IPS DF 19.7 (cell line): ENCODE measurements around the gene VPS13D.

Source experiments
- DNase-seq: peaks from one replicate; pipeline ENCODE4 v3.0.0-alpha.2; 2013; ENCODE audit warnings: low read depth, low spot score

VPS13D gene

DNA sequence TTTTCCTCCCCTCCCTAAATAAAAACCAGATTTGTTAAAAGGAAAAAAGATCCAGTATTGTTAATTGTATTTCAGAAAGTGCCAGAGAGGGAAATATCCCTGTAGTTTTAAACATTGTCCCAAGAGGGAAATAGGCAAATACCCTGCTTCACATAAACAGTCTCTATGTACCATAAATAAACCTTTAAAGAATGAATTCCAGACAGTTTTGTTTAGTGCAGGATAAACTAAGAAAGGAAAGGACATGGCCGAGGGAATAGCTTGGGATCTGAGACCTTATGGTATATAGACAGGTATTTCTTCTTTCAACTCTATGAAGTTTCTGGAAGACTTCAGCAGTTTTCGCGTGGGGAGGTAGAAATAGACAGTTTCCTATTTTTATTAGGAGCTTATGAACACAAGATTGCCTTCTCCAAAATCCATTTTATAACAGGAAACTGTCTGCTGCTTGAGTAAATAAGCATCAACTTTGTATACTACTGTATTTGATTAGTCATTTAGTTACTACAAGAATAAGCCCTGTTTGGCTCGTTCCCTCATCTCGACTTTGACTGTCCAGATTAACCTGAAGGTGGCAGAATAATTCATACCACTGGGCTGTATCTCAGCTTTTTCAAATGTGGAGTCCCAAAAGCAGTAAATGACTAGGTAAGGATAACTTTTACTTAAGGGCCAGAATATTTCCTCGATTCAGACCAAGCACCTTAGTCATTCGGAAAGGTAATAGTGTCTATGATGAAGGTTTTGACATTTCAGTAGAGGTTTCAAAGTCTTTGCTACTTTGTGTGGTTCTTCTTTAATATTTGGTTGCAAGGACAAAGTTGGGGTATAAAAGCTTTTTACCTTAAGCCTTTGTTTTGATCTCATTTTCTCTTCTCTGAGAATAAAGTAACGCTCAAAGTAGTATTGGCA, 177.5 kb downstream of the VPS13D start:
- no peak for DNase-seq

DNA sequence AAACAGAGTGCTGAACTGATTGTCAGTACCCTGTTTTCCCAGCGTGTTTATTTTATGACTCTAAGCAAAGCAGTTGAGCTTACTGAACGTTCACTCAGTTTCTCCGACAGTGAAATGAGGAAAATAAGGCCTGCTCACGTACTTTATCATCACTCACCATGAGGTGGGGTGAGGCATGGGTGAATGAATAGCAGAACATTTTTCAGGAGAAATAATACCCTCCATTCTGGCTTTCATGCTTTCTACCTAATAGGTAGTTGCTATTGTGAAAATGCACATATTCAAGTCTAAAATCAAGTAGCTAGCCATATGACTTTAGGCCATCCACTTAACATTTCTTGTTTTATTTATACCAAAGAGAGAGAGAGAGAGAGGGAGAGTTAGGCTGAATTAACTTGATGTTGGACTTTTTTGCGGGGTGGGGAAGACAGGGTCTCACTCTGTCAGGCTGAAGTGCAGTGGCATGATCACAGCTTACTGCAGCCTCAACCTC, 178.2 kb downstream of the VPS13D start:
- no peak for DNase-seq

DNA sequence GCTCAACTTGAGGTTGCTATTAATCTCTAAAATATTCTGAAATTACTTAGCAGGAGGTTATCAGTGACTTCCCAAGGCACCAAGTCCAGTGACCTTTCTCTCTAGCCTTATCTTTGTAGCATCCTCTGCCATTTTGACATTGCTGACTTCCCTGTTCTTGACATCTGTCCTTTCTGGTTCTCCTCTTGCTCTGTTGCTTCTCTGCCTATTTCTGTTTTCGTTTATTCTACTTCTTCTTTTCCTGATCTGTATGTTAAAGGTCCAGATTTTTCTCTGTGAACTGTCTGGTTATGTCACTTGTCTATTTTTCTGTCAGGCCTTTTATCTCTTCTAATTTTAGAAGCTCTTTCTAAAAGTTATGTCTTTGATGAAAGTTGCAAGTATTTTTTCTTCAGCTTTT, 178.8 kb downstream of the VPS13D start:
- DNase-seq: no peak

DNA sequence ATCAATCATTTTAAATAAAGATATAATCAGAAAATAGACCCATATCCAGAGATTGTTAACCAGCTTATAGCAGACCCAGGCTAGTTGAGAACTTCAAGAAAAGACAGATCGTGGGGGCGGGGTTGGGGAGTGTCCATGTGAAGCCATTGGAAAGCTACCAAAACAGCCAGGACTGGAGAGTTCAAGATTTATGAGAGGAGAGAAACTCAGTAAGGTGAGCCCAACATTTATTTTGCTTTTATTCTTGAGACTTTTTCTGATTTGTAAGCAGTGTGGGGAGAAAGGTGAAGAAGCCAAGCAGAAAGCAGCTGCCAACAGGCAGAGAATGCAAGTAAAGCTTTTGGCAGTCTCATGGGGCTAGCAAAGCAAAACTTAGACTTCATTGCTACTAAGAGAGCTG, 179.9 kb downstream of the VPS13D start:
- no peak for DNase-seq

DNA sequence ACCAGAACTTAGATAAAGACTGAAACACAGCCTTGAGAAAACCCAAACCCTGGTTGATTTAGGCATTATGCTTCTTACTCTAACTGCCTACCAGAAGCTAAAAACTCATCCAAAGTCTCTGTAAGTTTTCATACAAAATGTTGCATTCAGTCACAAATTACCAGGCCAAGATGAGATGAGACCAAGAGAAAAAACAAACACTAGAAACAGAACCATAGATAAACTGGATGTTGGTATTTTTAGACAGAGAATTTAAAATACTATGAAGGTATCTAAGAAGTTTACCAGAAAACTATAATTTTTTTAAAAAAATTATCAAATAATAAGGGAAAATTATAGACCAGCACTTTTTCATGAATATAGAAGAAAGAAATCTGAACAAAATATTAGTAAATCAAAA, 180.5 kb downstream of the VPS13D start:
- no peak for DNase-seq

DNA sequence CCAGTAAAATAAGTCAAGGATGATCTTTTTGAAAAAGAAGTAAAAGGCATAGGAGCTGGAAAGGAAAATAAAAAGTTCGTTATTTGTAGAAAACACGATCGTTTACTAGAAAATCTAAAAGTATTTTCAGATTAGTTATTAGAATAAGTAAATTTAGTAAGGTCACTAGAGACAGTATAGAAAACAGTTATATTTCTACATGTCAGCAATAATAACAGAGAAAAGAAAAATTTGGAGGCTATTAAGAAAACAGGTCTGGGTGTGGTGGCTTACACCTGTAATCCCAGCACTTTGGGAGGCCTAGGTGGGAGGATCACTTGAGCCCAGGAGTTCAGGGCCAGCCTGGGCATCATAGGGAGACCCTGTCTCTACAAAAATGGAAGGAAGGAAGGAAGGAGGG, 181.3 kb downstream of the VPS13D start:
- DNase-seq: no peak

DNA sequence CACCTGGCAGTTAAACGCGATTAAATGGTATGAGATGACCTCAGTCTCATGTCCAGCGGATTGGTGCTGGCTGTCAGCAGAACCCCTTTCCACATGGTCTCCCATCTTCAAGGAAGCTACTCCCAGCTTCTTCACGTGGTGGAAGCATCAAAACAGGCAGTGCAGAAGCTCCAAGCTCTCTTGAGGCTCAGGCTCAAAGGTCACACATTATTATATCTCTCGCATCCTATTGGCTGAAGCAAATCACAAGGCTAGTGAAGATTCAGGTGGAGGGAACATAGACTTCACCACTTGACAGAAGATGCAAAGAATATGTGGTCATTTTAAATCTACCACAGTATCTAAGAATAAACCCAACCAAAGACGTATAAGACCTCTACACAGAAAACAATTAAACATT, 181.9 kb downstream of the VPS13D start:
- no peak for DNase-seq

DNA sequence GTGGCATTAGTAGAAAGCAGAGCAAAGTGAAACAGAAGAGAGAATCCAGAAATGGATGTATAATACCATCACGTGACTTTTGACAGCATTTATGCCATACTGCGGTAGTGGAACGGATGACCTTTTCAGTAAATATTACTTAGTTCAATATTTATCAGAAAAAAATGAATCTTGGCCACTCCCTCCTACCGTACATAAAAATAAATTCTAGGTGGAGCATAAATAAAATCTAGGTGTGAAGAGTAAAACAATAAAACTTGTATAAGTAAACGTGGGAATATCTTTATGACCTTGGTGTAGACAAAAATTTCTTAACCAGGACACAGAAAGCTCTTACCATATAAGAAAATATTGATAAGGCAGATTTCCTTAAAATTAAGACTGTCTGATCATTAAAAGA, 182.6 kb downstream of the VPS13D start:
- DNase-seq: no peak

DNA sequence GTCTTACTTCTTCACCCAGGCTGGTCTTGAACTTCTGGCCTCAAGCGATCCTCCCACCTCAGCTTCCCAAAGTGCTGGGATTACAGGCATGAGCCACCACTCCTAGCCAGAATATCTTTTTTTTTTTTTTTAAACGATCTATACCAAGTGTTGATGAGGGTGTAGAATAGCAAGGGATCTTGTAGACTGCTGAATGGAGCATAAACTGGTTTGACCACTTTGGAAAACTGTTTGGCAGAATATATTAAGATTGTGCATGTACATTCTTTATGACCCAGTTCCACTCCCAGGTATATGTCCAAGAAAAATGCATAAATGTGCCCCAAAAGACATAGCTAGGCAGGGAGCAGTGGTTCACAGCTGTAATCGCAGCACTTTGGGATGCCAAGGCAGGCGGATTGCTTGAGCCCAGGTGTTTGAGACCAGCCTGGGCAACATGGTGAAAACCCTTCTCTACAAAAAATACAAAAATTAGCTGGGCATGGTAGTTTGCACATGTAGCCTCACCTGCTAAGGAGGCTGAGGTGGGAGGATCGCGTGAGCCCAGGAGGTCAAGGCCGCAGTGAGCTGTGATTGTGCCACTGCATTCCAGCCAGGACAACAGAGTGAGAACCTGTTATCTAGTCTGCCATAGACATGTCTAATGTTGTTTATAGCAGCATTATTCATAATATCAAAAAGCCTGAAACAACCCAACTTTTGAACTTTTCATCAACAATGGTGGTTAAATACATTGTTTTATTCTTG, 184.0 kb downstream of the VPS13D start:
- DNase-seq: no peak

DNA sequence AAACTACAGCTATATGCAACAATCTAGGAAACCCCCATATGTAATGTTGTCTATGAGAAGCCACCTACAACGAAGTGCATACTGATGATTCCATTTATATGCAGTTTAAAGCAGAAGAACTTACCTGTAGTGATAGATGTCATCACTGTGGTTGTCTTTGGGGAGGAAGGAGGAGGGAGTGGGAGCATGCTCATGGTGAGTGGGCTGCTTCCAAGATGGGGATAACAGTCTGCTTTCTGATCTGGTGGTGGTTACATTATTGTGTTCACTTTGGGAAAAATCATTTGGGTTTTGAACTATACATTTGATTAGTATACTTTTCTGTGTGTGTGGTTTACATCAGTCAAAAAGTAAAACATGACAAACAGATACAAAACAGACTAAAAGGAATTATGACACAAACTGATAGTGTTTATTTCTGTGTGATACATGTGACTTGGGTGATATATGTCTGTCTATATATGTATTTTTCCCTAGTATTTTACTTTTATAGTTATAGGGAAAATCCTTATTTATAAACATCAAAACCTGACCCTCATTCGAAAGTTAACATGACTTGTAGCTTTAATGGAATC, 184.7 kb downstream of the VPS13D start:
- no peak for DNase-seq

DNA sequence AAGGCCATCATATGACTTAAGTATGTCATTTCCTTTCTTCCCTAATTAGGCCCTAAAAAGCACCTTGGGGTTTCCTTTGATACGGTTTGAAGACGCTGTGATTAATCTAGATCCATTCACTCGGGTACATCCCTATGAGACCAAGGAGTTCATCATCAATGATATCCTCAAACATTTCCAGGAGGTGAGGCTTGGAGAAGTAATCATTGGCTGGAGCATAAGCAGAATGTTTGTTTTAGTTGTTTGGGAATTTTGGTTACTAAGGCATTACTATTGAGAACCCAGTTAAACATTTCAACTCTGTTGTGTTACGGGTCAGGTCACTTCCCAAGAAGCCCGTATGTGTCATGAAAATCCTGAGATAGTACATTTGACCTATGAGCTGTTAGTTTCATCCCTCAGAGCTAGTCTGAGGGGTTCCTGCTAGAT, 185.2 kb downstream of the VPS13D start:
- DNase-seq: no peak

DNA sequence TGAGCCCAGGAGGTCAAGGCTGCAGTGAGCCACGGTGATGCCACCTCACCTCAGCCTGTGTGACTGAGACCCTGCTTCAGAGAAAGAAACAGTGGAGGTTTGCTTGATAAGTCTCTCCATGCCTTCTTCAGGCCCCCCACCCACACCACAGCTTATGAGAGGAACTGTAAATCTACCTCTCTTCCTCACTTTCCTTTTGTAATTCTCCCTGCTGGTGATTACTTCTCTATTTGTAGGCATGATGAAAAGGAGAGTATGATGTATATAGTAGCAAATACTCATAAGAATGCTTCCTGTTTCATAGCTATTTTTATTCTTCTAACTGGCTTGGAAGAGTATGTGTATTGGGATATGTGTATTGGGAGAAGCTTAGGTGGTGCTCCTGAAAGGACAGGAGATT, 186.3 kb downstream of the VPS13D start:
- no peak for DNase-seq

DNA sequence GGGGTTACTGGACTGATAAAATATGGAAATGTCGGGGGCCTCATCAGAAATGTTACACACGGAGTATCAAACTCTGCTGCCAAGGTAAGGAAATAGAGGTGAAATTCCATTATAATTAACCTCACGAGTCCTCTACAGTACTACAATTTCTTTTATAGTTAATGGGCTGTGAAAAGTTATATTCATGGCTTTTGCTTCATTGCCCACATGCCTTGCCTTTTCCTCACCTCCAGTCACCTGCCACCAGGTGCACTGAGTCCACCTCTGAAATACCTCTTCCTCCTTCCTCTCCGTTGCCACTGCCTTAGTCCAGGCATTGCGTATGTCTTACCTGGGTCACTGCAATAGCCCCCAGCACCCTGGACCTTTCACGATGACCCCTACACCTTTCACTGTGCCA, 186.9 kb downstream of the VPS13D start:
- no peak for DNase-seq

DNA sequence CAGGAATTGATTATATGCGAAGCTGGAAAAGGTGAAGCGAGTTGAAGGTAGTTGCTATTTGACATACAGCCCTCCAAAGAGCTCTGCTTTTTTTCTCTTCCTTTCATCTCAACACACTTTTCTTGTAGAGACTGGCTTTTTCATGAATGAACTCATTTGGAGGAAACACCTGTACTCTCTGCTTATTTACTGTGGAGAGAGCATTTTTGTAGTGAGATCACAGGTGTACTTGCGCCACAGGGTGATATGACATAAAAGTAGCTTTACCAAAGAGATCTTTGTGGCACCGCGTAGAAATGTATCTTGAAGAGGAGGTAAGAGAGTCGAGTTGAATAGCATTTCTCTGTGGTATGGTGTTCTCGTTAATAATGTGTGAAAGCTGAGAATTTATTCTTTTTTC, 187.6 kb downstream of the VPS13D start:
- DNase-seq: no peak

DNA sequence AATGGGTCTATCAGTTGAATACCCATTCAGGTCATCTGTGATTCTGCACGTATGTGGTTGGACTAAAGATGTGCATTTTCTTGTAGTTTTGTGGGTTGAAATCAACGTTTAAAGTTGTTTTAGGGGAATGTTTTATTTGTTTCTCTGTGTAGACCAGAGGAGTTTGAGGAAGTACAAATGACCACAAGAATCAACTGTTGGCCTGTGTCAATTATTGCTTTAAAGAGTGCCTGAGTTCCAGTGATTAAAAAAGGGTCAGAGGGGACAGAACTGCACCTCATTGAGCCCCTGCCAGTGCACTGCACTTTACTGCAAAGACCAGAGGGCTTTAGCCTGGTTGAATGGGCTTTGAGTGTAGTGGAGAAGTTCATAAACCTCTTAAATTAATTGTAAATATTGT, 190.3 kb downstream of the VPS13D start:
- DNase-seq: no peak

DNA sequence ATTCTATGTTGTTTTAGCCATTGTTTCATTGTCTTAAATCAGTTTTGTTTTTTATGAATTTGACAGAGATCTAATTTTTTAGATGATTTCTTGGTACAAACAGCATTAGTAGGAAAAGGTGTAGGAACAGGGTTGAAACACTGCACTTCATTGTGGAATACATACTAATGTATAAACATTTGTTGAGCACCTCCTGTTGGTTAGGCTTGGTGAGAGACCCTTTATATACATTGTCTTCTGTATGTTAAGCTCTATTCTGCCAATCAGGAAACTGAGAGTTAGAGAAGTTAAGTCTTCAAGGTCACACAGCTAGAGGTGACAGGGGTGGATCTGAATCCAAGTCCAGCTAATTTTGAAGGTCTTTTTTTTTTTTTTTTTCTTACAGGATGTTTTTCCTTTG, 192.7 kb downstream of the VPS13D start:
- no peak for DNase-seq

DNA sequence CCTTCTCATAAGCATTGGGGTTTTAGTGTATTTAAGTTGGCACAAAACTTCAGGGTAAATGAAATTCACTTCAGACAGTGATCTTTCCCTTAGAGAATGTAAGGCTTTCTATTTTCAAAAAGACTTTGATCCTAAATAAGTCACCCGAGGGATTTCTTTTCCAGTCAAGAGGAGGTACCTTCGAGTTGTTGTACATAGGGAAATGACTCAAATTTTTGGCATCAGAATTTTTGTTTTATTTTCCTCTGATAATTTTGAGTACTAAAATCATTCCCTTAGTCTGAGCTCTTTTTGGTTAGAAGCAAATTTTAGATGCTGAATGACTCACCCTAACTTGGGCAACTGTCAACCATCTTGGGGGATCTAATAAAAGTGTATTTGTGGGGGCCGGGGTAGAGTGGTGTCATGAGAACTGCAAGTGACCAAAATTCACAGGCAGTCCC, 194.3 kb downstream of the VPS13D start:
- no peak for DNase-seq

DNA sequence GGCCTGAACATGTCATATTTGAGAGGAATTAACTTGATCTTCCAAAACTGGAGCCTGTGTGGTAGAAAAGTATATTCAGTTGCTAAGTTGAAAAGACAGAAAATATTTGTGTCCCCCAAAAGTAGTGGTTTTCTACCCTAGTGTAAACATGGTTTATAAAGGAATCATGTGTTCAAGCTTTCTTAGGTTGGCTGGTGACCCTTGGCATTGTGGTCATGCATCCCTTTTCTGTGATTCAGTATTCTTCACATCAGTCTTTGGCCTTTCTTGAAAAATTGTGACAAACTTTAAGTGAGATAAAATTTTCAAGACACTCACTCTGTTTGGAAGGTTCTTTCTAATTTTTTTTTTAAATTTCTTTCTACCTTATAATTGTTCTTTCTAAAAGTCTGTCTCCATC, 195.0 kb downstream of the VPS13D start:
- DNase-seq: no peak

DNA sequence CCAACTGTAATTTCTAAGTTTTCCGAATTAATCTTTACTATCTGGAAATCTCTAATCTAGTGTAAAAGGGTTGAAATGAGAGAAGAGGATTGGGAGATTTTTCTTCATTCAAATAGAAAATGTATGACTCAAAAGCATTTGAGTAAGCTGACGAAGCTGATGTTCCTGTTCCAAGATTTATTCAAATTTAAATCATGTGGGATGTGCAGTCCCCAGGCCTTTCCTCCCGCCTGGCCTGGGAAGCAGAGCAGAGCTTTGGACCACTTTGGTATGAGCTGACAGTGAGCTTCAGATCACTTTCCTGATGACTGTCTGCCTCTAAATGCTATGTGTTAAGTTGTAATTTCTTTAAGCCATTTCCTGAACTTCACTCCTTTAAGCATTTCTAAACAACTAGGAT, 196.2 kb downstream of the VPS13D start:
- no peak for DNase-seq

DNA sequence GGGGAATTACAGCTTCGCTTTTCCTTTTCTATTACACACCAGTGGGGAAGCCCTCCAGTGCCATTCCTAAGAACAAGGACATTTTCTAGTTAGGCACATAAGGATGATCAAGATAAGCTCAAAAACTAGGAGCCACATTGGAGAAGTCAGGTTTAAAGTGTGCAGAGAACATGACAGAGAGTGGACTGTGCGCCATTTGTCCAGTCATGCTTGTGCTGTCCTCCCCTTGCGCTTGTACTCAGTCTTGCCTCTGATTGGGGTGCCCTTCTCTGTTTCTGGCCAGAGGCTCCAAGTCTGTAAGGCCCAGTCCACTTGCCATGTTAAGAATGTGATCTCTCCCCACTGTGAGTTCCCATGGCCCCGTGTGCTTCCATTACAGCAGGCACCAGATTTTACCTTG, 198.5 kb downstream of the VPS13D start:
- no peak for DNase-seq

DNA sequence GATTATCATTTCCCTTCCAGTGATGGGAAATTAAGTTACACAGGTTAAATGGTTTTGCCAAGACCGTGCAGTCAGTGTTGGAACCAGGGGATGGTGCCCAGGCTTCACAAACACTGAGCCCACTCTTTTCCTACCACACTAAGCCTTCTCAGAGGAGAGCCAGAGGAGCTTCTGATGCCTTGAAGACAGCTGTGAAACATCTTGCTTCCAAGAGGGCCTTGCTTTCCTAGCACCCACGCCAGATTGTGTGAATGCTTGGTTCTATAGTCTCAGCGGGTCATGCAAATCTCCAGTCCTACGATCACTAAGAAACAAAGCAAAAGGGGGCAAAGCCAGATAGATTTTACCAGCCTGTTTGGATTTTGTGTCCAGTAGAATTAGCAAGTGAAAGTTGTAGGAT, 200.7 kb downstream of the VPS13D start:
- DNase-seq: no peak

DNA sequence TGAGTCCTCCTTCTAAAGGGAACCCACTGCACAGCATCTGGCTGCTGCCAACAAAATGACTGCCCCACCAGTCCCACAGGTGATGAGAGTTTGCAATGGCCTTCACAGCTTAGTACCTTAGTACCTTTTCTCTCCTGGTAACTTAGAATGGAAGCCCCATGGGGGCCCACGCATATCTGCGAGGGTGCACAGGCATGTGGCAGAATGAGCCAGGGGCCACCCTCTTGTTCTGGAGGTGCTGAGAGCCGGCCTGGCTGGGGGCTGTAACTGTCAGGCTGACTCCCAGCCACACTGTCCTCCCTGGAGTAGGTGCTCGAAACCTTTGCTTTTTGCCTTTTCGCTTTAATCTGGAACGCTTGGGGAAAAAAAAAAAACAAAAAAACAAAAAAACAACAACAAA, 203.1 kb downstream of the VPS13D start:
- DNase-seq: no peak
